HepG2 (cell line): ENCODE measurements around the gene NCKAP5L. TPM values are rescaled to one million over a fixed set of nuclear protein-coding genes. Genes with fewer than 3 reads are reported as not detected.

Experiments used
- ATAC-seq: fragments of 200-7000 bp; cut with Tn5 transposase; 3 replicates; pipeline ENCODE4 v1.9.1; 2020; ENCODE audit warnings: mild to moderate bottlenecking, moderate library complexity
- BruUV-seq: library from RNA; stranded (reverse); fragments of 400-500 nt; replicated peaks from 2 replicates; lab custom pipeline; 2021; lab: Mats Ljungman, UMichigan
- CTCF ChIA-PET: fragments of 300-600 bp; formaldehyde crosslinking; extraction: SDS; loops from one replicate; lab custom pipeline; 2021; ENCODE audit warnings: low total read pairs, inconsistent platforms, low intra/inter-chr PET ratio; lab: Yijun Ruan, JAX
- POLR2A ChIA-PET: fragments of 350-600 bp; sonication (Branson Sonifier 250); formaldehyde crosslinking; loops from one replicate; lab custom pipeline; 2020; ENCODE audit warnings: antibody characterized with exemption, inconsistent platforms; lab: Yijun Ruan, JAX
- DNase-seq: peaks from one replicate; pipeline ENCODE4 v3.0.0-alpha.2; 2015; ENCODE audit warnings: low spot score
- FAIRE-seq: peaks from 3 replicates; lab custom pipeline; 2011; peaks lifted over from hg19 to GRCh38; lab: Jason Lieb, UNC
- H2AFZ ChIP-seq: one replicate; pipeline ENCODE4 v1.6.1; 2011; ENCODE audit warnings: low read length, inconsistent platforms
- H3K27ac ChIP-seq: fragments of 300-600 bp; 3 replicates; pipeline ENCODE4 v1.8.0; 2011; ENCODE audit warnings: mixed run types, mild to moderate bottlenecking, mixed read lengths, low read length, inconsistent platforms; ENCODE audit not compliant: insufficient read depth; ENCODE audit errors: extremely low read length
- H3K27me3 ChIP-seq, 2 experiments: fragments of 200-600 bp in 1 of 2; 2 replicates in 1 of 2; 3 replicates in 1 of 2; pipeline versions ENCODE4 v1.6.0 to v1.8.0; 2011; ENCODE audit warnings: low read length in 2 of 2, mild to moderate bottlenecking in 2 of 2, moderate library complexity in 2 of 2, inconsistent platforms in 1 of 2; ENCODE audit not compliant: insufficient read depth in 2 of 2, control insufficient read depth in 1 of 2
- H3K36me3 ChIP-seq, 2 experiments: fragments of 200-600 bp in 1 of 2; replicated peaks in 1 of 2; 2 replicates in 1 of 2; 3 replicates in 1 of 2; pipeline versions ENCODE4 v1.5.1 to v1.8.0; 2011; ENCODE audit warnings: low read length in 2 of 2, inconsistent platforms in 1 of 2; ENCODE audit not compliant: insufficient read depth in 2 of 2, control insufficient read depth in 1 of 2
- H3K4me1 ChIP-seq: 2 replicates; pipeline ENCODE4 v1.5.1; 2012; ENCODE audit warnings: low read length, inconsistent platforms; ENCODE audit not compliant: insufficient read depth
- H3K4me2 ChIP-seq: 2 replicates; pipeline ENCODE4 v1.6.0; 2011; ENCODE audit warnings: low read depth, low read length, inconsistent platforms
- H3K4me3 ChIP-seq, 3 experiments: fragments of 200-600 bp in 1 of 3; sonication (generic), shearing (Covaris generic) in 1 of 3; replicated peaks in 1 of 3; 2 replicates each; pipeline ENCODE4 v1.5.1; 2011 to 2016; ENCODE audit warnings: low read length in 3 of 3, inconsistent platforms in 2 of 3, low read depth in 2 of 3, mild to moderate bottlenecking in 2 of 3, control low read depth in 1 of 3, mixed read lengths in 1 of 3; ENCODE audit not compliant: insufficient read depth in 1 of 3
- H3K79me2 ChIP-seq: one replicate; pipeline ENCODE4 v1.6.1; 2011; ENCODE audit warnings: low read length, inconsistent platforms; ENCODE audit not compliant: insufficient read depth
- H3K9ac ChIP-seq: 2 replicates; pipeline ENCODE4 v1.6.0; 2011; ENCODE audit warnings: mild to moderate bottlenecking, low read depth, low read length, inconsistent platforms; ENCODE audit not compliant: insufficient read depth
- H3K9me3 ChIP-seq: 2 replicates; pipeline ENCODE4 v1.5.1; 2012; ENCODE audit warnings: mild to moderate bottlenecking, low read length
- H4K20me1 ChIP-seq: 2 replicates; pipeline ENCODE4 v1.6.0; 2011; ENCODE audit warnings: inconsistent platforms, mild to moderate bottlenecking, low read length, moderate library complexity; ENCODE audit not compliant: insufficient read depth
- GTF3A ChIP-seq: sonication (generic); formaldehyde crosslinking; conservative IDR thresholded peaks from 2 replicates; pipeline ENCODE4 v1.4.0; 2020; ENCODE audit warnings: mild to moderate bottlenecking, missing genetic modification reagents
- MIER2 ChIP-seq: IDR thresholded peaks from 2 replicates; pipeline ENCODE4 v1.6.1; 2016; ENCODE audit warnings: missing biosample characterization, missing genetic modification reagents
- MLX ChIP-seq: IDR thresholded peaks from 2 replicates; pipeline ENCODE4 v1.6.1; 2016
- MNT ChIP-seq: fragments of 450-650 bp; IDR thresholded peaks from 2 replicates; pipeline ENCODE4 v1.6.1; 2016
- NPAS2 ChIP-seq: sonication (generic); formaldehyde crosslinking; IDR thresholded peaks from 2 replicates; pipeline ENCODE4 v1.8.0; 2022; ENCODE audit warnings: mild to moderate bottlenecking, missing genetic modification reagents, borderline replicate concordance
- ZKSCAN5 ChIP-seq: sonication (generic); formaldehyde crosslinking; IDR thresholded peaks from 2 replicates; pipeline ENCODE4 v1.5.1; 2020; ENCODE audit warnings: mild to moderate bottlenecking, missing genetic modification reagents
- ZNF407 ChIP-seq: sonication (generic); formaldehyde crosslinking; IDR thresholded peaks from one replicate; pipeline ENCODE4 v1.5.1; 2020; ENCODE audit warnings: mild to moderate bottlenecking, missing genetic modification reagents; ENCODE audit errors: not compliant biosample characterization
- ZNF558 ChIP-seq: sonication (generic); formaldehyde crosslinking; IDR thresholded peaks from 2 replicates; pipeline ENCODE4 v1.9.0; 2022; ENCODE audit warnings: mild to moderate bottlenecking, missing genetic modification reagents, borderline replicate concordance
- ZNF609 ChIP-seq: sonication (generic); formaldehyde crosslinking; IDR thresholded peaks from 2 replicates; pipeline ENCODE4 v1.4.0; 2020; ENCODE audit warnings: mild to moderate bottlenecking, missing genetic modification reagents, borderline replicate concordance
- WGBS: methylation state at CpG from one replicate; pipeline ENCODE4 v1.1.6; 2017; ENCODE audit warnings: low lambda C conversion rate; 5-methylcytosine and 5-hydroxymethylcytosine counted together
- in situ Hi-C: cut with HindIII; loops from 2 replicates; pipeline ENCODE4 v1.10.0; 2017; ENCODE audit warnings: low pct_unique_long_range_greater_than_20kb; ENCODE audit not compliant: extremely low pct_ligation_motif_present
- intact Hi-C: fragments of 100-400 bp; cut with micrococcal nuclease; formaldehyde crosslinking; loops from one replicate; pipeline ENCODE4 v1.10.0; 2022; ENCODE audit not compliant: unreplicated experiment
- polyA plus RNA-seq, 8 experiments: library from polyadenylated mRNA; depleted of rRNA in 3 of 8; stranded (reverse) in 7 of 8; unstranded in 1 of 8; fragments of >200 nt; fragmentation: Illumina TruSeq in 4 of 8; extraction: Trizol in 4 of 8; gene quantifications; 2 replicates each; pipeline versions ENCODE4 v1.2.1 to v1.2.3, GENCODE V29; 2011 to 2016; ENCODE audit warnings: low read depth in 4 of 8, missing spikeins in 1 of 8, mixed read lengths in 1 of 8; ENCODE audit not compliant: insufficient read depth in 1 of 8
- total RNA-seq, 5 experiments: library from RNA; depleted of rRNA; stranded (reverse); fragments of >200 nt; fragmentation: Illumina TruSeq; extraction: Trizol; gene quantifications; 2 replicates each; pipeline ENCODE4 v1.2.3, GENCODE V29; 2016; ENCODE audit warnings: low read depth in 1 of 5

Gene NCKAP5L
- total and polyA plus RNA-seq, 2 of the 13 experiments (the other 11 are each of a cell fraction or from before 2014, with no cell fraction given), result 4.1 to 9.0 TPM

- CTCF ChIA-PET, result no interaction called here
- Histone ChIP-seq H3K27ac (no peak overlapping the region), H3K79me2 (peaks cover 30% of the 10 kb centered on the region), H3K4me3 (no peak overlapping the region), H3K4me1 (peaks cover 62% of the 10 kb centered on the region), H3K27me3 (no peaks in the 10 kb centered on the region; a peak in 1 of 5 replicates), H3K36me3 (peaks cover 0 to 4% of the 10 kb centered on the region in 2 experiments; a peak in 1 of 5 replicates), H3K9ac (no peak overlapping the region), H3K4me2 (no peak overlapping the region), H2AFZ (no peak overlapping the region), H3K9me3 (no peaks in the 10 kb centered on the region), H4K20me1 (peaks cover 14% of the 10 kb centered on the region)
- no TSS peak for BruUV-seq
- in situ Hi-C loops (no loop called here), intact Hi-C loops (no loop called here)
- no peak for FAIRE-seq
- no peak for DNase-seq
- 95% methylated on average over 8 of the region's 8 CpGs for WGBS
- ATAC-seq, result no peak
- POLR2A ChIA-PET, result no interaction called here
- TF ChIP-seq MNT (no peak), MLX (CRISPR knock-in tag) (no peak), ZKSCAN5 (no peak), ZNF407 (no peak), MIER2 (no peak), ZNF558 (CRISPR knock-in tag) (no peak), NPAS2 (CRISPR knock-in tag) (no peak), GTF3A (CRISPR knock-in tag) (no peak), ZNF609 (no peak)
Observed at GRCh38 chr12:49824416-49824815, 3.8 kb downstream of the NCKAP5L start.
